Activated CD4-positive, alpha-beta T cell treated with anti-CD3 and anti-CD28 coated beads for 36 hours (primary cell): ENCODE data around the gene PRCP. TPM values are rescaled to one million over a fixed set of nuclear protein-coding genes. Genes with fewer than 3 reads are reported as not detected.

ENCODE experiments used
- ATAC-seq: fragments of 200-7000 bp; cut with Tn5 transposase; one replicate; pipeline ENCODE4 v1.10.0; 2021; ENCODE audit warnings: mild to moderate bottlenecking, moderate library complexity
- CTCF ChIA-PET: fragments of 350-600 bp; sonication (Branson Sonifier 250); formaldehyde crosslinking; loops from one replicate; lab custom pipeline; 2021; ENCODE audit warnings: antibody characterized with exemption; lab: Charles Lee
- POLR2A ChIA-PET: fragments of 350-600 bp; sonication (Branson Sonifier 250); formaldehyde crosslinking; loops from one replicate; lab custom pipeline; 2021; ENCODE audit warnings: antibody characterized with exemption, inconsistent platforms; lab: Charles Lee
- DNase-seq: peaks from one replicate; pipeline ENCODE4 v3.0.0-alpha.2; 2020
- H3K27ac Mint-ChIP-seq: one replicate; pipeline ENCODE4 v1.8.0; 2021; ENCODE audit warnings: mixed read lengths
- H3K27me3 Mint-ChIP-seq: one replicate; pipeline ENCODE4 v1.8.0; 2021; ENCODE audit warnings: mixed read lengths
- H3K36me3 Mint-ChIP-seq: one replicate; pipeline ENCODE4 v1.8.0; 2021; ENCODE audit warnings: low read depth, mixed read lengths
- H3K4me1 Mint-ChIP-seq: one replicate; pipeline ENCODE4 v1.8.0; 2021; ENCODE audit warnings: mixed read lengths
- H3K4me3 Mint-ChIP-seq: one replicate; pipeline ENCODE4 v1.8.0; 2021; ENCODE audit warnings: mild to moderate bottlenecking, moderate library complexity, mixed read lengths
- H3K9me3 Mint-ChIP-seq: one replicate; pipeline ENCODE4 v1.8.0; 2021; ENCODE audit warnings: low read depth, mixed read lengths
- intact Hi-C, 2 experiments: fragments of 100-400 bp; cut with DNase I in 1 of 2; cut with micrococcal nuclease in 1 of 2; formaldehyde crosslinking; loops; one replicate each; pipeline versions ENCODE4 v1.14.2 to v1.15.1; 2022 to 2024; cut with DNase I, micrococcal nuclease
- total RNA-seq, 2 experiments: library from RNA; stranded (reverse); gene quantifications; one replicate each; pipeline ENCODE4 v1.2.3, GENCODE V29; 2021

PRCP gene
- total RNA-seq, 2 experiments from 2014 or later = 18.2 to 23.4 TPM

DNA sequence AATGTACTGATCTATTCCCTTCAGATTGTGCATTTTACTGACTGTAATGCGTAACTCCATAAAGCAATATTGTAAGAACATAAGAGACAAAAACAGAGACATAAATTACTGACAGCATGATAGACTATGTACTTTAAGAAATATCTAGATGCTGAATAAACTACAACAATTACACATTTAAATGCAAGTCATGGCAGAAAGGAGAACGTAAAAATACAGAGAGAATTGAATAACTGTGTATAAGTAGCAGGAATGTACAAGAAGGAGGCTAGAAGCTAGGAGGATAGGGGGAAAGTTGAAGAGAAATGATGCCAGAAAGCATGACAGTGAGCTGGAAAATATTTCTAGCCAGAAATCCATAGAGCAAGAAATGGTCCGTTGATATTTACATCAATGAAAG lies 92.6 kb downstream of the PRCP start:
- intact Hi-C loops = no loop called here
- peaks cover 23% of the 10 kb centered on the region for H3K27me3 Mint-ChIP-seq
- DNase-seq (no peak), ATAC-seq (no peak)
- no peaks in the 10 kb centered on the region for H3K9me3 Mint-ChIP-seq
- CTCF ChIA-PET = no interaction called here
- H3K36me3 Mint-ChIP-seq = no peaks in the 10 kb centered on the region
- no peak overlapping the region for H3K27ac Mint-ChIP-seq
- POLR2A ChIA-PET = no interaction called here
- no peaks in the 10 kb centered on the region for H3K4me1 Mint-ChIP-seq
- no peak overlapping the region for H3K4me3 Mint-ChIP-seq

DNA sequence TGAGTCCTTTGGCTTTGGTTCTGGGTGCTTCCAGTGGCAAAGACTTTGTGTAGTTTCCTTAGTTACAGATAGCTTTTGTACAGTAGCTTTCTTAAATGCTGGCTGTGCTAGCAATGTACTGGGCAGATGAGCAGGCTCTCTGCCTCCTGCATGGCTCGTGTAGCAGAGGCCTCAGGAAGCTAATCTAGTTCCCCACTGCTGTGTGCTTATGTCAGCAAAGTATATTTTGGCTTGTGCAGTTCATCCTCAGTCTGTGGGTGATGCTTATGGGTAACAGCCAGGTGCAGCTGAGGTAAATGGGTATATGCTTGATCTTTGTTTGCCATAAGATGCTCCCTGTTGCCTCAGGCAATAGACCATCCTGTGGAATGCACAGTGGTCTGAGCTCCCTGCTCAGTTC lies 97.5 kb downstream of the PRCP start:
- ATAC-seq (no peak), DNase-seq (no peak)
- no peaks in the 10 kb centered on the region for H3K4me1 Mint-ChIP-seq
- H3K27ac Mint-ChIP-seq = no peak overlapping the region
- H3K4me3 Mint-ChIP-seq = no peak overlapping the region
- H3K9me3 Mint-ChIP-seq = no peaks in the 10 kb centered on the region
- no peaks in the 10 kb centered on the region for H3K36me3 Mint-ChIP-seq
- ChIA-PET CTCF (interaction anchor here (0.7 to 1.4 kb wide), 3 partner anchors 9 to 84 kb away, joined by 3 to 5 read pairs (median 4); no protein-coding TSS in a partner anchor), POLR2A (no interaction called here)
- H3K27me3 Mint-ChIP-seq = peaks cover 20% of the 10 kb centered on the region
- intact Hi-C loops = no loop called here

DNA sequence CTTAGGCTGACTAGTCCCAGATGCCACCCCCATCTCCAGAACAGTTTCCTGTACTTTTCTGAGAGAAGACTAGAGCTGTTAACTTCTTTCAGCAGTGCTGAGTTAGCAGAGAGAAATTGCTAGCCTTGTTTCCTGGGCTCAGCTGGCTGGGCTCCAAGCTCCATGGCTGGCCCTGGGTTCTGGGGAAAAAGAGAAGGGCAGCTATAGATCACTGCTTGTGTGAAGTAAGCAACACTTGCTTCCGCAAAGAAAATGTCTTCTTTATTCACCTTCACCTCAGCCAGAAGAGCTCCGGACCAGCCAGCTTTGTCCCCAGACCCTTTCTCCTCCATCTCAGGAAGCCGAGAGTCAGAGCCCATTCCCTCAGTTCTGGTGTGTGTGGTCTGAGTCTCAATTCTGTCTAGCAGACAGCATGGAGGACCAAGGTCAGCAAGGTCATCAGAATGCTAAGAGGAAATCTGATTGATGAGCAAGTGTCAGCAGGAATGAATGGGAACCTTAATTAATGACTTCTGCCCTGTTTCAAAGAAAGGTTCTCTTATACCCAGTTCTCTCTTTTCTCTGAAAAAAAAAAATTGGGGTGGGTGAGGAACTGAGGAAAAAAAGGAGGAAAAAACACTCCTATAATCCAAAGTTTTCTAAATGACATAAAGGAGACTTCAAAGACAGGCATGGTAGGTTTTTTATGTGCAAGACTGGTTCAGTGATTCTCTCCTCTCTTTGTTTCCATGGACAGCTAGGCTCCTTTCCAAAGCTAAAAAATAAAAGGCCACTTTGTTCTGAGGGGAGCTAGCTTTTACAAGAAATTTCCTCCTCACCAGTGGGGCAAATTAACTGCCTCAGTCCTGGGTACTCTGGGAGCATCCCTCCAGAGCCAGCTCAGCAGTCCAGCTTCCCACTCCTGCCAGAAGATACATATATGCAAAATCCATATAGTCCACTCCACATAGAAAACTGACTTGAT lies 103.0 kb downstream of the PRCP start:
- Mint-ChIP-seq H3K27me3 (peaks cover 4% of the 10 kb centered on the region), H3K27ac (no peak overlapping the region), H3K4me3 (no peak overlapping the region), H3K9me3 (no peaks in the 10 kb centered on the region), H3K4me1 (no peaks in the 10 kb centered on the region), H3K36me3 (no peaks in the 10 kb centered on the region)
- intact Hi-C loops = no loop called here
- POLR2A ChIA-PET = no interaction called here
- no peak for DNase-seq
- CTCF ChIA-PET = interaction anchor here (0.8 kb wide), 1 partner anchor 9 kb away, joined by 3 read pairs; no protein-coding TSS in a partner anchor
- no peak for ATAC-seq

DNA sequence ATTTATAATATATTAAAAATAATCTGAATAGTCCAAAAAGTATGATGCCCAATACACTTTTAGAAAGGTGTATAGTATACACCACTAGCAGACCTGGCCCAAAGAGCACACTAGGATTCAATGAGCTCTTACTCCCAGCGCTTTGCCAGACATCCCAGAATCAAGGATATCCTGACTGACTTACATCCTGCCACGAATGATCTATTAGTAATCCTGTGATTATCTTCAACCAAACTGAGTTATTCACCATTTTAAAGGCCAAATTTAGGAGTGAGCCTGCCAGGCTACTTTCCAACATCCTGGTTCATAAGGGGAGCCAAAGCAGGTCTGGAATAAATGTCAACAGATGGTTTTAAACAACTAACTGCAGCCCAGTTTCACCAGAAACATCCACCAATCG lies 105.7 kb downstream of the PRCP start:
- ATAC-seq (no peak), DNase-seq (no peak)
- Mint-ChIP-seq H3K9me3 (no peaks in the 10 kb centered on the region), H3K4me1 (no peaks in the 10 kb centered on the region), H3K4me3 (no peak overlapping the region), H3K27me3 (no peaks in the 10 kb centered on the region), H3K27ac (no peak overlapping the region), H3K36me3 (no peaks in the 10 kb centered on the region)
- intact Hi-C loops = no loop called here
- ChIA-PET CTCF (interaction anchor here (0.6 to 0.8 kb wide), 2 partner anchors 9 to 10 kb away, joined by 3 to 5 read pairs; no protein-coding TSS in a partner anchor), POLR2A (no interaction called here)

DNA sequence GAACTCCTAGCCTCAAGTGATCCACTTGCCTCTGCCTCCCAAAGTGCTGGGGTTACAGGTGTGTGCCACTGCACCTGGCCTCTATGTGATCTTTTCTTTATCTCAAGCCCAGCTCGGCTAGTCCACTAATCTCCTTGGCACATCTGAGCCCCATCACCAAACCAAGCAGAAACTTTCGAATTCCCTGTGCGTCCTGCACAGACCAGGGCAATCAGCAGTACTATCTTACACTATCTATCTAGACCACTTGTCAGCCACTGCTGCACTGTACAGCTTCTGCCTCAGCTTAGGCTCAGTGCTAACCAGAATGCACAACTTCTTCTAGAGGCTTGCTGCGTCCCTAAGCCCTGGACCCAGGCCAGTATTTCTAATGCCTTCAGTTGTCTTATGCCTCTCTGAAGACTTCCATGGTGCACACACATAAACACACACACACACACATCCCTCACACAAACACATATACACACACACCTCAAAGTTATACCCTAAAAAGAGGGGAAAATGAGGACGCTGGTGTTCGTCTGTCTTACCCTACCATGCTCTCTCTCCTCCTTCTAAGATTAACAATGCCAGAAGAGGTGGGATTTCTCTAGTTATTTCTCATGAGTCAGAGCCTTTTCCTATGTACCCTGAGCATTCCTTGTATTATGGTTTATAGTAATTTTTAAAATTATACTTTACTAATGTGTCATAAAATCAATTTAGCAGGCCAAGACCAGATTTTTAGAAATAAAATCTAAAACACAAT lies 107.2 kb downstream of the PRCP start:
- Mint-ChIP-seq H3K27me3 (no peaks in the 10 kb centered on the region), H3K36me3 (no peaks in the 10 kb centered on the region), H3K27ac (no peak overlapping the region), H3K4me1 (no peaks in the 10 kb centered on the region), H3K9me3 (no peaks in the 10 kb centered on the region), H3K4me3 (no peak overlapping the region)
- POLR2A ChIA-PET = no interaction called here
- no peak for ATAC-seq
- CTCF ChIA-PET = no interaction called here
- intact Hi-C loops = no loop called here
- no peak for DNase-seq

DNA sequence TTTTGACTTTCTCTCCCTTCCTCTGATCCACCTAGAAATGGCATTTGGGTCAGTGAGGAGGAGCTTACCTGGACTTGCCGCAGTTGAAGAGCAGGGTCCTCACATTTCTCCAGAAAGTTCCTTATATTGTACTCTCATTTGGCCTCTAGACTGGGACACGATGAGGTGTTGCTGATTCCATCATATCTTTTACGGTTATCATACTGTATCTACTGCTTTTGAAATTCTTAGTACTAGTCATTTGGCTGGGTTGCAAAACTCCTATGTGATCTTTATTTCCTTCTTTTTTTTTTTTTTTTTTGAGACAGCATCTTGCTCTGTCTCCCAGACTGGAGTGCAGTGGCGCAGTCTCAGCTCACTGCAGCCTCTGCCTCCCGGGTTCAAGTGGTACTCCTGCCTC lies 107.9 kb downstream of the PRCP start:
- ChIA-PET CTCF (interaction anchor here (0.9 kb wide), 1 partner anchor 75 kb away, joined by 3 read pairs; no protein-coding TSS in a partner anchor), POLR2A (no interaction called here)
- no peak for ATAC-seq
- H3K27me3 Mint-ChIP-seq = no peaks in the 10 kb centered on the region
- H3K4me1 Mint-ChIP-seq = no peaks in the 10 kb centered on the region
- intact Hi-C loops = no loop called here
- no peak overlapping the region for H3K27ac Mint-ChIP-seq
- no peaks in the 10 kb centered on the region for H3K36me3 Mint-ChIP-seq
- no peak overlapping the region for H3K4me3 Mint-ChIP-seq
- H3K9me3 Mint-ChIP-seq = no peaks in the 10 kb centered on the region
- DNase-seq = no peak

DNA sequence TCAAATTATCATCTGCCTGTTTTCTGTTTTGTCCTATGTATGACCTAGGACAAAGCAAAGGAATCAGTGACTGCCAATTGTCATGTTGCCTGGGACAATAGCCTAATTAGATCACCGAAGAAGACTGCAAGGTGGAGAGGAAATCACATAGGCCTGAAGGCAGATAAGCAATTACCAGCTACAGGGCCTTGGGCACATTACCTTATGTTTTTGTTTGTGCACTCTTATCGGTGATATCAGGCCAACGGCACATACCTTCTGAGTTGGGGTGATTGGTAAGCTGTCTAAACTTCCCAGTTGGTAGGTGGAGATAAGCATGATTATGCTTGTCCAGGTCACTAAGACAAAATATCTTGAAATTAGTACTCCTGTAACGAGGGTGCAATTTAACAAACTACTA lies 108.5 kb downstream of the PRCP start:
- H3K36me3 Mint-ChIP-seq = no peaks in the 10 kb centered on the region
- CTCF ChIA-PET = interaction anchor here (0.9 kb wide), 1 partner anchor 74 kb away, joined by 3 read pairs; no protein-coding TSS in a partner anchor
- DNase-seq (no peak), ATAC-seq (no peak)
- H3K27me3 Mint-ChIP-seq = no peaks in the 10 kb centered on the region
- H3K4me3 Mint-ChIP-seq = no peak overlapping the region
- POLR2A ChIA-PET = no interaction called here
- intact Hi-C loops = no loop called here
- no peaks in the 10 kb centered on the region for H3K9me3 Mint-ChIP-seq
- no peaks in the 10 kb centered on the region for H3K4me1 Mint-ChIP-seq
- H3K27ac Mint-ChIP-seq = no peak overlapping the region

DNA sequence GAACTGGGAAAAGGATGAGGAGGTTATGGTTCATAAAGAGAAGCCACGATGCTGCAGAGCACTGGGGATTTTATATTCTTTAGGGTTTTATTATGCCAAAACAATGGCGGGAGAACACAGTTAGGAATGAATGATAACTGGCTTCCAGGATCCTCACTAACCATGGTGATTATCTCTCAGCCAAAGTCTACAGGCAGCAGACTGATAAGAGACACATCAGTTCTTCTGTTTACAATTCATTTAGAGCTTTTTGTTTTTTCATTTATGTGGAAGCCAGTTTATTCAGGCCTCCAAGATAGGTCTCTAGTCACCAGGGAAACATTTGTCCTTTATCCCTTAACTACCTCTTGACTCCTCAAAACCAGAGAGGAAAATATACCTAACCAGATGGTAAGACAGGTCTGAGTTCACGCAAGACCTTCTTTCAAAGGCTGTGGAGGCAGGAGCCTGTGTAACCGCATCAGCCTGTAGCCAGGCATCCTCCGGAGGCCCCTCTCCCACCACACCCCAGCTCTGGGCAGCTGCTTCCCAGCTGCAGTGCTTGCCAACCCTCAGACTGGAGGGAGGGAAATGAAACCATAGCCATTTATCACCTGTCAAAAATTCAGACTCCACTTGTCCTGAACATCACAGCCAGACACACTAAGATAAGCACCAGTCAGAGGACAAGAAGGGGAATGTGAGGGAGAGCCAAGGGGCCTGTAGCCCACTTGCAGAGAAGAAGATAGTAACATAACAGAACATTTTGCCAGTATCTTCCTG lies 109.3 kb downstream of the PRCP start:
- Mint-ChIP-seq H3K36me3 (no peaks in the 10 kb centered on the region), H3K27me3 (no peaks in the 10 kb centered on the region), H3K9me3 (no peaks in the 10 kb centered on the region), H3K27ac (no peak overlapping the region), H3K4me3 (no peak overlapping the region), H3K4me1 (no peaks in the 10 kb centered on the region)
- ATAC-seq = no peak
- CTCF ChIA-PET = interaction anchor here (0.8 kb wide), 1 partner anchor 15 kb away, joined by 3 read pairs; no protein-coding TSS in a partner anchor
- DNase-seq = no peak
- POLR2A ChIA-PET = no interaction called here
- intact Hi-C loops = no loop called here

DNA sequence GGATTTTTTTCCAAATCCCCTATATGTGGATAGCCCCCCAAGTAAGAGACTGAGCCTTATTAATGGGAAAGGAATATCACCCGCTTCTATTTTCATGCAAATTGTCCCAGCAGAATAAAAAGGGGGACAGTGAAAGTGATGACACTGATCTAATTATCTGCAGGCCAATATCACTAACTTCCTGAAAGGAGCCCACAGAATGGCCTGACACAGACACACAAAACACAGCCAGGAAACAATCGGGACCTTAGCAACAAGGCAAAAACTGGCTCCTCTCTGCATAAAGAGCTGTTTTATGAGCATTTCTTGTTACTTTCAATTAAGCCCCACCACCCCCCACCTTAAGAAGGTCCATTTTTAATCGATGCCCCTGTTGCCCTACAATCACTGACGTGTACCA lies 112.2 kb downstream of the PRCP start:
- Mint-ChIP-seq H3K9me3 (no peaks in the 10 kb centered on the region), H3K27ac (no peak overlapping the region), H3K4me3 (no peak overlapping the region), H3K4me1 (no peaks in the 10 kb centered on the region), H3K27me3 (no peaks in the 10 kb centered on the region), H3K36me3 (no peaks in the 10 kb centered on the region)
- CTCF ChIA-PET = no interaction called here
- DNase-seq = no peak
- POLR2A ChIA-PET = no interaction called here
- no peak for ATAC-seq
- intact Hi-C loops = no loop called here

DNA sequence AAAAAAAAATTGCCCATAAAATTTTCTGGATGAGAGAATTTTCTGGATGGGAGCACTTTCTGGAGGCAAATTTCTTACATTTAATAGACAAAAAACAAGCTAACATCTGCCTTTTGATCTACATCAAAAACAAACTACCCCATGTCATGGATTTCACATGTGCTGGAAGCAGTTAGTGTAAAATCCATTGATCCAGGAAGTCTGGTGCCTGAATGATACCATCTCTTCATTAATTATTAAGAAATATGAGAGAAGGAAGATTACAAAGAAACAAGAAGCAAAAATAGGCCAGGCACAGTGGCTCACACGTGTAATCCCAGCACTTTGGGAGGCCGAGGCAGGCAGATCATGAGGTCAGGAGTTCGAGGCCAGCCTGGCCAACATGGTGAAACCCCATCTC lies 113.4 kb downstream of the PRCP start:
- no peak overlapping the region for H3K4me3 Mint-ChIP-seq
- no peak overlapping the region for H3K27ac Mint-ChIP-seq
- POLR2A ChIA-PET = no interaction called here
- no peaks in the 10 kb centered on the region for H3K9me3 Mint-ChIP-seq
- H3K27me3 Mint-ChIP-seq = no peaks in the 10 kb centered on the region
- H3K36me3 Mint-ChIP-seq = no peaks in the 10 kb centered on the region
- H3K4me1 Mint-ChIP-seq = no peaks in the 10 kb centered on the region
- no peak for ATAC-seq
- CTCF ChIA-PET = interaction anchor here (0.7 to 0.8 kb wide), 2 partner anchors 29 to 84 kb away, joined by 3 to 4 read pairs; no protein-coding TSS in a partner anchor
- intact Hi-C loops = no loop called here
- DNase-seq = no peak

DNA sequence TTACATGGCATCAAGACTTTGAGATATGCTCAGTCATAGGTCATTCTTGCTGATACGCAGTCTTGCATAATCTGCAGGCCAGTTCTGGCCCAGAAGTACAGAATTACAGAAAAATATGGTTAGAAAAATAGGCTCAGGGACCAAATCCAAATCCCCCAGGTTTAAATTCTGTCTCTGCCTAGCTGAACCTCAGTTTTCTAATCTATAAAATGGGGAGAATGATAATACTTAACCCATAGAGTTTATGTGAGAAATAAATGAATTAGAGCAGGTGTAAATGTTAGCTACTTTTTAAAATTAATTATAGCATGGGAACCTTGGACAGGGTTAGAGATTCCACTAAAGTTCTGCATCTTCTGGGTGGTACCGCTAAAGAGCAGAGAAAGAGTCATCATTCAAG lies 114.2 kb downstream of the PRCP start:
- intact Hi-C loops = no loop called here
- no peaks in the 10 kb centered on the region for H3K27me3 Mint-ChIP-seq
- DNase-seq = no peak
- no peak overlapping the region for H3K27ac Mint-ChIP-seq
- no peak for ATAC-seq
- H3K36me3 Mint-ChIP-seq = no peaks in the 10 kb centered on the region
- no peak overlapping the region for H3K4me3 Mint-ChIP-seq
- ChIA-PET POLR2A (no interaction called here), CTCF (no interaction called here)
- H3K9me3 Mint-ChIP-seq = no peaks in the 10 kb centered on the region
- H3K4me1 Mint-ChIP-seq = no peaks in the 10 kb centered on the region
